ENCODE results near the gene KLK1. TPM values are rescaled to one million over a fixed set of nuclear protein-coding genes. Genes with fewer than 3 reads are reported as not detected.

KLK1 gene
- total and polyA plus RNA-seq, 7 donors, result 0.08 to 0.48 (median 0.33) TPM; not detected in 3

DNA sequence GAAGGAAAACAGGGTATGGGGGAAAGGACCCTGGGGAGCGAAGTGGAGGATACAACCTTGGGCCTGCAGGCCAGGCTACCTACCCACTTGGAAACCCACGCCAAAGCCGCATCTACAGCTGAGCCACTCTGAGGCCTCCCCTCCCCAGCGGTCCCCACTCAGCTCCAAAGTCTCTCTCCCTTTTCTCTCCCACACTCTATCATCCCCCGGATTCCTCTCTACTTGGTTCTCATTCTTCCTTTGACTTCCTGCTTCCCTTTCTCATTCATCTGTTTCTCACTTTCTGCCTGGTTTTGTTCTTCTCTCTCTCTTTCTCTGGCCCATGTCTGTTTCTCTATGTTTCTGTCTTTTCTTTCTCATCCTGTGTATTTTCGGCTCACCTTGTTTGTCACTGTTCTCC is 33.8 kb upstream of the KLK1 start:
- TF ChIP-seq, protein P1, sequence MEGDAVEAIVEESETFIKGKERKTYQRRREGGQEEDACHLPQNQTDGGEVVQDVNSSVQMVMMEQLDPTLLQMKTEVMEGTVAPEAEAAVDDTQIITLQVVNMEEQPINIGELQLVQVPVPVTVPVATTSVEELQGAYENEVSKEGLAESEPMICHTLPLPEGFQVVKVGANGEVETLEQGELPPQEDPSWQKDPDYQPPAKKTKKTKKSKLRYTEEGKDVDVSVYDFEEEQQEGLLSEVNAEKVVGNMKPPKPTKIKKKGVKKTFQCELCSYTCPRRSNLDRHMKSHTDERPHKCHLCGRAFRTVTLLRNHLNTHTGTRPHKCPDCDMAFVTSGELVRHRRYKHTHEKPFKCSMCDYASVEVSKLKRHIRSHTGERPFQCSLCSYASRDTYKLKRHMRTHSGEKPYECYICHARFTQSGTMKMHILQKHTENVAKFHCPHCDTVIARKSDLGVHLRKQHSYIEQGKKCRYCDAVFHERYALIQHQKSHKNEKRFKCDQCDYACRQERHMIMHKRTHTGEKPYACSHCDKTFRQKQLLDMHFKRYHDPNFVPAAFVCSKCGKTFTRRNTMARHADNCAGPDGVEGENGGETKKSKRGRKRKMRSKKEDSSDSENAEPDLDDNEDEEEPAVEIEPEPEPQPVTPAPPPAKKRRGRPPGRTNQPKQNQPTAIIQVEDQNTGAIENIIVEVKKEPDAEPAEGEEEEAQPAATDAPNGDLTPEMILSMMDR (IDR thresholded peaks at IDR 0.05), result no peak
- H3K36me3 ChIP-seq (ENCODE audit: insufficient read depth in 1 of 2, low read depth in 1 of 2), result no peaks in the 10 kb centered on the region
- H3K27me3 ChIP-seq (ENCODE audit: insufficient read depth in 3 of 3, low read length in 2 of 3), result peaks cover 0 to 13% (median 9%) of the 10 kb centered on the region in 3 donors
- no peak for ATAC-seq
- 60 to 69% (median 62%) methylated on average over 5 to 6 of the region's 6 CpGs for WGBS, 3 donors
- no peak for DNase-seq
- H3K27ac ChIP-seq, result no peak overlapping the region
- H3K4me3 ChIP-seq, result no peak overlapping the region
- intact Hi-C loops (cut with DNase I), result no loop called here
- no peaks in the 10 kb centered on the region for H3K9me3 ChIP-seq
- no peaks in the 10 kb centered on the region for H3K4me1 ChIP-seq

DNA sequence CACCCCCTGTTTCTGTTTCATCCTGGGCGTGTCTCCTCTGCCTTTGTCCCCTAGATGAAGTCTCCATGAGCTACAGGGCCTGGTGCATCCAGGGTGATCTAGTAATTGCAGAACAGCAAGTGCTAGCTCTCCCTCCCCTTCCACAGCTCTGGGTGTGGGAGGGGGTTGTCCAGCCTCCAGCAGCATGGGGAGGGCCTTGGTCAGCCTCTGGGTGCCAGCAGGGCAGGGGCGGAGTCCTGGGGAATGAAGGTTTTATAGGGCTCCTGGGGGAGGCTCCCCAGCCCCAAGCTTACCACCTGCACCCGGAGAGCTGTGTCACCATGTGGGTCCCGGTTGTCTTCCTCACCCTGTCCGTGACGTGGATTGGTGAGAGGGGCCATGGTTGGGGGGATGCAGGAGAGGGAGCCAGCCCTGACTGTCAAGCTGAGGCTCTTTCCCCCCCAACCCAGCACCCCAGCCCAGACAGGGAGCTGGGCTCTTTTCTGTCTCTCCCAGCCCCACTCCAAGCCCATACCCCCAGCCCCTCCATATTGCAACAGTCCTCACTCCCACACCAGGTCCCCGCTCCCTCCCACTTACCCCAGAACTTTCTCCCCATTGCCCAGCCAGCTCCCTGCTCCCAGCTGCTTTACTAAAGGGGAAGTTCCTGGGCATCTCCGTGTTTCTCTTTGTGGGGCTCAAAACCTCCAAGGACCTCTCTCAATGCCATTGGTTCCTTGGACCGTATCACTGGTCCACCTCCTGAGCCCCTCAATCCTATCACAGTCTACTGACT is 31.2 kb upstream of the KLK1 start, which contains the start of gene KLK3:
Gene KLK3 (plus strand): TSS at position 280 of the 775 bp plus-strand sequence. CDS start 41 bp downstream, at position 321.
- intact Hi-C loops (cut with DNase I), result no loop called here
- 52 to 59% (median 56%) methylated on average over 8 to 9 of the region's 9 CpGs for WGBS, 3 donors

DNA sequence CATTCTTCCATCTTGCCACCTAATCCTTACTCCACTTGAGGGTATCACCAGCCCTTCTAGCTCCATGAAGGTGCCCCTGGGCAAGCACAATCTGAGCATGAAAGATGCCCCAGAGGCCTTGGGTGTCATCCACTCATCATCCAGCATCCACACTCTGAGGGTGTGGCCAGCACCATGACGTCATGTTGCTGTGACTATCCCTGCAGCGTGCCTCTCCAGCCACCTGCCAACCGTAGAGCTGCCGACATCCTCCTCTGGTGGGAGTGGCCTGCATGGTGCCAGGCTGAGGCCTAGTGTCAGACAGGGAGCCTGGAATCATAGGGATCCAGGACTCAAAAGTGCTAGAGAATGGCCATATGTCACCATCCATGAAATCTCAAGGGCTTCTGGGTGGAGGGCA is 28.0 kb upstream of the KLK1 start:
- Histone ChIP-seq H3K27me3 (ENCODE audit: insufficient read depth in 3 of 3, low read length in 2 of 3) (peaks cover 0 to 7% (median 3%) of the 10 kb centered on the region in 3 donors), H3K4me3 (no peak overlapping the region), H3K4me1 (no peaks in the 10 kb centered on the region), H3K9me3 (no peaks in the 10 kb centered on the region), H3K27ac (no peak overlapping the region), H3K36me3 (ENCODE audit: insufficient read depth in 1 of 2, low read depth in 1 of 2) (no peaks in the 10 kb centered on the region)
- 41 to 46% (median 45%) methylated on average over 4 of the region's 4 CpGs for WGBS, 3 donors
- ATAC-seq (no peak), DNase-seq (no peak)
- intact Hi-C loops (cut with DNase I), result no loop called here
- TF ChIP-seq, protein P1 (IDR thresholded peaks at IDR 0.05), result no peak

More for the DNA sequence above, 31.2 kb upstream of the KLK1 start, which contains the start of gene KLK3:
- Histone ChIP-seq H3K27ac (no peak within 1 kb of the TSS), H3K9me3 (no peaks in the 10 kb centered on the region), H3K4me1 (no peaks in the 10 kb centered on the region), H3K27me3 (ENCODE audit: insufficient read depth in 3 of 3, low read length in 2 of 3) (peaks cover 0 to 16% (median 10%) of the 10 kb centered on the region in 3 donors), H3K36me3 (ENCODE audit: insufficient read depth in 1 of 2, low read depth in 1 of 2) (no peaks in the 10 kb centered on the region), H3K4me3 (no peak within 1 kb of the TSS)
- TF ChIP-seq, protein P1 (IDR thresholded peaks at IDR 0.05), result no peak
- DNase-seq (no peak), ATAC-seq (no peak)

DNA sequence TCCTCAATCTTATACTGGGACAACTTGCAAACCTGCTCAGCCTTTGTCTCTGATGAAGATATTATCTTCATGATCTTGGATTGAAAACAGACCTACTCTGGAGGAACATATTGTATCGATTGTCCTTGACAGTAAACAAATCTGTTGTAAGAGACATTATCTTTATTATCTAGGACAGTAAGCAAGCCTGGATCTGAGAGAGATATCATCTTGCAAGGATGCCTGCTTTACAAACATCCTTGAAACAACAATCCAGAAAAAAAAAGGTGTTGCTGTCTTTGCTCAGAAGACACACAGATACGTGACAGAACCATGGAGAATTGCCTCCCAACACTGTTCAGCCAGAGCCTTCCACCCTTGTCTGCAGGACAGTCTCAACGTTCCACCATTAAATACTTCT is 27.2 kb upstream of the KLK1 start:
- Histone ChIP-seq H3K4me1 (no peaks in the 10 kb centered on the region), H3K36me3 (ENCODE audit: insufficient read depth in 1 of 2, low read depth in 1 of 2) (no peaks in the 10 kb centered on the region), H3K9me3 (no peaks in the 10 kb centered on the region), H3K4me3 (no peak overlapping the region), H3K27ac (no peak overlapping the region), H3K27me3 (ENCODE audit: insufficient read depth in 3 of 3, low read length in 2 of 3) (peaks cover 0 to 7% (median 3%) of the 10 kb centered on the region in 3 donors)
- DNase-seq (no peak), ATAC-seq (no peak)
- TF ChIP-seq, protein P1 (IDR thresholded peaks at IDR 0.05), result no peak
- intact Hi-C loops (cut with DNase I), result no loop called here
- WGBS, 3 donors, result 49 to 54% (median 52%) methylated on average over 3 of the region's 3 CpGs

All from psoas muscle (tissue), 8 donors.